WTC11 (cell line): ENCODE data around the gene RSRC1. TPM values are rescaled to one million over a fixed set of nuclear protein-coding genes. Genes with fewer than 3 reads are reported as not detected.

Experiments used
- ATAC-seq: fragments of 200-7000 bp; cut with Tn5 transposase; 2 replicates; pipeline ENCODE4 v1.10.0; 2021; ENCODE audit warnings: mild to moderate bottlenecking, moderate library complexity
- CTCF ChIA-PET: fragments of 300-600 bp; sonication (Branson Sonifier 250); formaldehyde crosslinking; loops from one replicate; lab custom pipeline; 2021; ENCODE audit warnings: antibody characterized with exemption; lab: Charles Lee
- POLR2A ChIA-PET: fragments of 350-600 bp; sonication (Branson Sonifier 250); formaldehyde crosslinking; loops from one replicate; lab custom pipeline; 2021; ENCODE audit warnings: antibody characterized with exemption; lab: Charles Lee
- DNase-seq: peaks from one replicate; pipeline ENCODE4 v3.0.0; 2021; ENCODE audit warnings: low spot score
- H3K27ac Mint-ChIP-seq: 2 replicates; pipeline ENCODE4 v1.8.0; 2021; ENCODE audit warnings: mixed read lengths
- H3K27me3 Mint-ChIP-seq: 2 replicates; pipeline ENCODE4 v1.8.0; 2021; ENCODE audit warnings: low read depth, mild to moderate bottlenecking, moderate library complexity, mixed read lengths
- H3K36me3 Mint-ChIP-seq: 2 replicates; pipeline ENCODE4 v1.8.0; 2021; ENCODE audit warnings: mixed read lengths
- H3K4me1 Mint-ChIP-seq: 2 replicates; pipeline ENCODE4 v1.8.0; 2022; ENCODE audit warnings: mixed read lengths
- H3K4me3 Mint-ChIP-seq: 2 replicates; pipeline ENCODE4 v1.8.0; 2021; ENCODE audit warnings: mild to moderate bottlenecking, moderate library complexity, mixed read lengths
- H3K9me3 Mint-ChIP-seq: 2 replicates; pipeline ENCODE4 v1.8.0; 2021; ENCODE audit warnings: mixed read lengths
- ATF2 ChIP-seq: sonication (generic); formaldehyde crosslinking; IDR thresholded peaks from 2 replicates; pipeline ENCODE4 v1.8.1; 2022; ENCODE audit warnings: low read depth, missing genetic modification reagents, borderline replicate concordance
- E2F1 ChIP-seq: sonication (generic); formaldehyde crosslinking; IDR thresholded peaks from 2 replicates; pipeline ENCODE4 v1.8.0; 2022; ENCODE audit warnings: mild to moderate bottlenecking, missing genetic modification reagents
- E2F4 ChIP-seq: sonication (generic); formaldehyde crosslinking; IDR thresholded peaks from 2 replicates; pipeline ENCODE4 v1.8.1; 2022; ENCODE audit warnings: low read depth, mild to moderate bottlenecking, moderate library complexity, missing genetic modification reagents, borderline replicate concordance
- ELF4 ChIP-seq: sonication (generic); formaldehyde crosslinking; IDR thresholded peaks from 2 replicates; pipeline ENCODE4 v1.8.1; 2022; ENCODE audit warnings: low read depth, mild to moderate bottlenecking, moderate library complexity, missing genetic modification reagents
- ETV6 ChIP-seq: sonication (generic); formaldehyde crosslinking; IDR thresholded peaks from 2 replicates; pipeline ENCODE4 v1.8.1; 2022; ENCODE audit warnings: mild to moderate bottlenecking, missing genetic modification reagents
- FOXJ3 ChIP-seq: sonication (generic); formaldehyde crosslinking; IDR thresholded peaks from 2 replicates; pipeline ENCODE4 v1.9.0; 2021; ENCODE audit warnings: missing genetic modification reagents, mild to moderate bottlenecking, borderline replicate concordance
- HMGXB4 ChIP-seq: sonication (generic); formaldehyde crosslinking; IDR thresholded peaks from 2 replicates; pipeline ENCODE4 v1.8.1; 2023; ENCODE audit warnings: mild to moderate bottlenecking, moderate library complexity, missing genetic modification reagents
- IRF1 ChIP-seq: sonication (generic); formaldehyde crosslinking; IDR thresholded peaks from 2 replicates; pipeline ENCODE4 v1.8.0; 2023; ENCODE audit warnings: missing genetic modification reagents
- NFATC4 ChIP-seq: fragments of 250-450 bp; sonication (Bioruptor Pico); IDR thresholded peaks from 2 replicates; pipeline ENCODE4 v1.9.0; 2021; ENCODE audit warnings: mild to moderate bottlenecking
- PREB ChIP-seq: sonication (generic); formaldehyde crosslinking; IDR thresholded peaks from 2 replicates; pipeline ENCODE4 v1.8.1; 2022; ENCODE audit warnings: mild to moderate bottlenecking, missing genetic modification reagents, moderate library complexity, borderline replicate concordance
- RORB ChIP-seq: fragments of 250-450 bp; sonication (Bioruptor Pico); IDR thresholded peaks from 2 replicates; pipeline ENCODE4 v1.9.0; 2021; ENCODE audit warnings: mild to moderate bottlenecking
- SP1 ChIP-seq: sonication (generic); formaldehyde crosslinking; conservative IDR thresholded peaks from 2 replicates; pipeline ENCODE4 v1.8.1; 2022; ENCODE audit warnings: missing genetic modification reagents
- TP53 ChIP-seq: sonication (generic); formaldehyde crosslinking; IDR thresholded peaks from 2 replicates; pipeline ENCODE4 v1.8.1; 2023; ENCODE audit warnings: mild to moderate bottlenecking, missing genetic modification reagents
- ZBTB43 ChIP-seq: sonication (generic); formaldehyde crosslinking; IDR thresholded peaks from 2 replicates; pipeline ENCODE4 v1.8.1; 2023; ENCODE audit warnings: mild to moderate bottlenecking, missing genetic modification reagents
- ZMAT4 ChIP-seq: fragments of 250-450 bp; sonication (Bioruptor Pico); IDR thresholded peaks from 2 replicates; pipeline ENCODE4 v1.9.0; 2021; ENCODE audit warnings: mild to moderate bottlenecking
- ZNF219 ChIP-seq: sonication (generic); formaldehyde crosslinking; IDR thresholded peaks from 2 replicates; pipeline ENCODE4 v1.8.0; 2023; ENCODE audit warnings: missing genetic modification reagents, mild to moderate bottlenecking, borderline replicate concordance
- ZNF263 ChIP-seq: sonication (generic); formaldehyde crosslinking; IDR thresholded peaks from 2 replicates; pipeline ENCODE4 v1.8.1; 2022; ENCODE audit warnings: low read depth, mild to moderate bottlenecking, moderate library complexity, missing genetic modification reagents
- ZNF396 ChIP-seq: fragments of 250-450 bp; sonication (Bioruptor Pico); IDR thresholded peaks from 2 replicates; pipeline ENCODE4 v1.8.0; 2021; ENCODE audit warnings: mild to moderate bottlenecking, moderate library complexity, borderline replicate concordance
- ZNF512 ChIP-seq: sonication (generic); formaldehyde crosslinking; IDR thresholded peaks from 2 replicates; pipeline ENCODE4 v1.8.1; 2022; ENCODE audit warnings: missing genetic modification reagents, borderline replicate concordance
- ZNF671 ChIP-seq: fragments of 250-450 bp; sonication (Bioruptor Pico); IDR thresholded peaks from 2 replicates; pipeline ENCODE4 v1.8.0; 2021; ENCODE audit warnings: mild to moderate bottlenecking
- total RNA-seq: library from RNA; stranded (reverse); gene quantifications from 3 replicates; pipeline ENCODE4 v1.2.3, GENCODE V29; 2021

Gene RSRC1
- total RNA-seq, 1 experiment from 2014 or later, result 21.3 TPM

GRCh38 chr3:158308236-158308928 lies 198.5 kb downstream of the RSRC1 start:
- no peaks in the 10 kb centered on the region for H3K36me3 Mint-ChIP-seq
- H3K27me3 Mint-ChIP-seq, result no peaks in the 10 kb centered on the region
- TF ChIP-seq PREB (CRISPR knock-in tag) (no peak), E2F1 (CRISPR knock-in tag) (no peak), SP1 (CRISPR knock-in tag) (no peak), TP53 (CRISPR knock-in tag) (no peak), E2F4 (CRISPR knock-in tag) (no peak), ZNF219 (CRISPR knock-in tag) (no peak), HMGXB4 (CRISPR knock-in tag) (no peak), ATF2 (CRISPR knock-in tag) (no peak), NFATC4 (CRISPR knock-in tag) (no peak), FOXJ3 (CRISPR knock-in tag) (no peak), ELF4 (no peak), ZNF512 (CRISPR knock-in tag) (no peak), RORB (CRISPR knock-in tag) (no peak)
- ChIA-PET POLR2A (no interaction called here), CTCF (no interaction called here)
- no peak overlapping the region for H3K4me3 Mint-ChIP-seq
- H3K9me3 Mint-ChIP-seq, result no peaks in the 10 kb centered on the region
- H3K4me1 Mint-ChIP-seq, result no peaks in the 10 kb centered on the region
- ATAC-seq, result no peak
- H3K27ac Mint-ChIP-seq, result no peak overlapping the region
- DNase-seq, result no peak

GRCh38 chr3:158312560-158313141 lies 202.8 kb downstream of the RSRC1 start:
- H3K27ac Mint-ChIP-seq, result no peak overlapping the region
- no peak overlapping the region for H3K4me3 Mint-ChIP-seq
- H3K36me3 Mint-ChIP-seq, result no peaks in the 10 kb centered on the region
- no peaks in the 10 kb centered on the region for H3K27me3 Mint-ChIP-seq
- TF ChIP-seq ETV6 (CRISPR knock-in tag) (no peak), IRF1 (CRISPR knock-in tag) (no peak), ZNF671 (CRISPR knock-in tag) (no peak), ZNF263 (CRISPR knock-in tag) (no peak), ZNF396 (CRISPR knock-in tag) (no peak), ZMAT4 (CRISPR knock-in tag) (no peak), E2F4 (CRISPR knock-in tag) (no peak), ZBTB43 (CRISPR knock-in tag) (no peak)
- TF ChIP-seq, all 79 proteins: peak for 0
- ATAC-seq (no peak), DNase-seq (no peak)
- no peaks in the 10 kb centered on the region for H3K9me3 Mint-ChIP-seq
- ChIA-PET CTCF (interaction anchor here (1.0 to 1.4 kb wide), 6 partner anchors 10 to 706 kb away, joined by 3 to 4 read pairs (median 3); no protein-coding TSS in a partner anchor), POLR2A (interaction anchor here (0.6 kb wide), 1 partner anchor 171 kb away, joined by 6 read pairs; no protein-coding TSS in a partner anchor)
- no peaks in the 10 kb centered on the region for H3K4me1 Mint-ChIP-seq
